AG04449 (cell line): ENCODE data around the gene NCAM1.

Experiments used
- CTCF ChIA-PET: fragments of 350-600 bp; formaldehyde crosslinking; extraction: SDS; loops from one replicate; lab custom pipeline; 2021; ENCODE audit warnings: antibody characterized with exemption; lab: Yijun Ruan, JAX
- POLR2A ChIA-PET: fragments of 400-600, 350-600 bp; formaldehyde crosslinking; extraction: SDS; loops from one replicate; lab custom pipeline; 2020; ENCODE audit warnings: antibody characterized with exemption, inconsistent platforms; lab: Yijun Ruan, JAX
- DNase-seq: peaks from one replicate; pipeline ENCODE4 v3.0.0-alpha.2; 2010; ENCODE audit warnings: low read depth, low spot score
- H3K4me3 ChIP-seq: 2 replicates; pipeline ENCODE4 v1.5.1; 2011; ENCODE audit warnings: low read depth, mild to moderate bottlenecking, control low read depth, low read length
- CTCF ChIP-seq: IDR thresholded peaks from one replicate; pipeline ENCODE4 v1.5.1; 2011; ENCODE audit warnings: mild to moderate bottlenecking, moderate library complexity, low read length, control low read depth, inconsistent platforms; ENCODE audit not compliant: insufficient read depth; ENCODE audit errors: missing control alignments

The NCAM1 gene

GRCh38 chr11:113234888-113235287 lies 273.7 kb downstream of the NCAM1 start:
- ChIA-PET CTCF (no interaction called here), POLR2A (no interaction called here)

GRCh38 chr11:113237261-113237660 lies 276.0 kb downstream of the NCAM1 start:
- DNase-seq: no peak
- POLR2A ChIA-PET: no interaction called here
- CTCF ChIA-PET: no interaction called here
- H3K4me3 ChIP-seq: no peak overlapping the region
- TF ChIP-seq CTCF: no peak

More at GRCh38 chr11:113234888-113235287, 273.7 kb downstream of the NCAM1 start:
- no peak overlapping the region for H3K4me3 ChIP-seq
- no peak for DNase-seq
- TF ChIP-seq CTCF: no peak

GRCh38 chr11:113238721-113239120 lies 277.5 kb downstream of the NCAM1 start:
- no peak overlapping the region for H3K4me3 ChIP-seq
- ChIA-PET CTCF (no interaction called here), POLR2A (no interaction called here)
- no peak for TF ChIP-seq CTCF
- DNase-seq: no peak

DNA sequence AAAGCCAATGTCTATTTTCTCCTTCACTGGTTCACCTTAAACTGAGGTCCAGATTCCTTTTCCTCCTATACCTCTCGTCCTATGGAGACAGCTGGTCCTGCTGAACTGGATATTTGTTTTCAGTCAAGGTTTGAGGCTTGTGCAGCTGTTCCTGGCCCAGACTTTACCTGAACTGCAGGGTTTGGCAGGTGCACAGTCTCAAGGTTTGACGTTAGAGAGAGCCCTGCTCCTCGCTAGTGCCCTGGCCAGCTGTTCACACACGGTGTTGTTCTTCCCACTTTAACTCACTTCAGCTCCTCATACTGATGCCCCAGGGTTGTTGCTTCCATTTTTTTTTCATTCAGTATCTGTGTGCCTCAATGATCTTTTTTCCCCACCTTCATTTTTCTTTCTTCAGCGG lies 279.2 kb downstream of the NCAM1 start:
- no peak for DNase-seq
- ChIA-PET CTCF (interaction anchor here (1.2 kb wide), 1 partner anchor 652 kb away, joined by 4 read pairs; no protein-coding TSS in a partner anchor), POLR2A (no interaction called here)

GRCh38 chr11:113240790-113241635 lies 279.8 kb downstream of the NCAM1 start:
- POLR2A ChIA-PET: no interaction called here
- no peak for TF ChIP-seq CTCF
- DNase-seq: no peak
- CTCF ChIA-PET: interaction anchor here (1.2 kb wide), 1 partner anchor 653 kb away, joined by 4 read pairs; no protein-coding TSS in a partner anchor
- H3K4me3 ChIP-seq: no peak overlapping the region

More for the DNA sequence above, 279.2 kb downstream of the NCAM1 start:
- no peak overlapping the region for H3K4me3 ChIP-seq
- TF ChIP-seq CTCF: no peak

GRCh38 chr11:113241636-113242054 lies 280.4 kb downstream of the NCAM1 start:
- no peak overlapping the region for H3K4me3 ChIP-seq
- POLR2A ChIA-PET: no interaction called here
- no peak for DNase-seq
- TF ChIP-seq CTCF: no peak
- CTCF ChIA-PET: interaction anchor here (1.2 kb wide), 1 partner anchor 653 kb away, joined by 4 read pairs; no protein-coding TSS in a partner anchor
